DMS153 treated with DMSO at 0.1 percent for 48 hours (cell line): Measurements from ENCODE around the gene GPX2.

Experiments
- DNase-seq: peaks from one replicate; lab custom pipeline; 2025; ENCODE audit not compliant: unreplicated experiment; lab: John Stamatoyannopoulos, UW

The GPX2 gene

GRCh38 chr14:64942531-64943111 is at the start of gene GPX2:
GPX2 (minus strand) TSS chr14:64942745; CDS start chr14:64942726, 19 bp downstream.
- peak; percentile 93 for DNase-seq

DNA sequence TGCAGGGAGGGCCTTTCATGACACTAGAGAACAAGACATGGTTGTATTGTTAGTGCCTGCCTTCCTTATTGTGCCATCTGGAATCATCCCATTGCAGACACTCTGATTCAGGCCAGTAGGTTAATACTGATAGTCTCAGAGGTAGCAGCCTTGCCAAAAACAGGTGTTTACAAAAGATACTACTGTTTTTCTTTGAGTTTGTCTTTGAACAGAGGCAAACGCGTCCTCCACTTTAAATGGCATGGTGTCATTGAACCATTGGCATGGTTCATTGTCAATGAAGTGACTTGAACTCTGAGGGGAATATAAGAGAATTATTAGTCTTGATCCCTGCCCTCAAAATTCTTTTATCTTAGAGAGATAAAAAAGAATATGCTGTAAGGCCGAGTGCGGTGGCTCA is 48.4 kb upstream of the GPX2 start:
- DNase-seq: no peak

DNA sequence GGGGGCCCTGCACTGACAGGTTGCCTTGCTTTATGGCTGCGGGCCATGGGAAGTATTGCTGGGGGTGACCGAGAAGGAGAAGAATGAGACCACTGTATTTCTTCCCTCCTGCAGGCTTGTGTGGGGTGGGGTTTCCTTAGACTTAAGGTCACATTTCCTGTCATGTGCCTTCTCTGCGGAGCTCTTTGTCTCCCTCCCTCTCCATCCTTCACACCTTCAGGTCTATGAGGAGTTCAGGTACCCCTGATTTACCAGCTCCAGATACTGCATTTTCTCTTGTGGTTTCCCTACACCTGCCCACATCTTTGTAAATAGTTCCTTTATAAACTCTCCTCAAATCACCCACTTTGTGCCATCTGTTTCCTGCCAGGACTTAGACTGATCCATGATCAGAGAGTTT is 47.8 kb upstream of the GPX2 start:
- DNase-seq: no peak

GRCh38 chr14:64987438-64987767 is 44.9 kb upstream of the GPX2 start:
- no peak for DNase-seq

DNA sequence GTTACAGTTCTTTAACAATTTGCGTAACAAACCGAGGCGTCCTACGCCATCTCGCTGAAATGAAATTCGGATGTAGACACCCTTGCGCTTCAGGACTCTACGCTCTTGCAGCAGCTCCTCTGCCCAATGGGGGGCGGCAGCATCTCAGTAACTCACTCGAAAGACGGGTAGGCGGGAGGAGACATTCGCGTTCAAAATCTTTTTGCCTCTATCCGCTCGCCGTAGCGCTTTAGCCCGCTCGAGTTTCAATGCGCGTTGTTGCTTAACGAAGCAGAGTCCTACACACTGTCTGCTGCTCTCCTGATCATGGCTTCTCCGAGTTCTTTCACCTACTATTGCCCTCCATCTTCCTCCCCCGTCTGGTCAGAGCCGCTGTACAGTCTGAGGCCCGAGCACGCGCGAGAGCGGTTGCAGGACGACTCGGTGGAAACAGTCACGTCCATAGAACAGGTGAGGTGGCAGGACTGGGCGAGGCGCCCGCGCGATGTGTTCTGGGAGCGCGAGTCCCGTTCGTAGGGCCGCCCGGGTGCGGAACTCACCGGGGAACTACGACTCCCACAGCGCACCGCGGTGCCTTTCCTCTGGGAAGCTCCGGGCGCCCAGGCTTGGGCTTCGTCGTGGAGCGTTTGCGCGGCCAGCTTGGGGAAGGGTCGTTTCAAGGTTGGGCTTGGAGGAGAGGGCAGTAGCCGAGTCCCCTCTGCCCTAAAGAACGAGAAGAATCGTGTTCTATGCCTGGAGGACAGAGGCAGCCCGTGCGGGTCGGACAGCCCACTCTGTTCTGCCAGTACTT is 44.3 kb upstream of the GPX2 start, which contains the start of gene FNTB:
Gene FNTB, plus strand, starts transcription at position 248 of the 790 bp plus-strand sequence. Its CDS starts 59 bp downstream, at position 307.
- DNase-seq: peak; percentile 98

DNA sequence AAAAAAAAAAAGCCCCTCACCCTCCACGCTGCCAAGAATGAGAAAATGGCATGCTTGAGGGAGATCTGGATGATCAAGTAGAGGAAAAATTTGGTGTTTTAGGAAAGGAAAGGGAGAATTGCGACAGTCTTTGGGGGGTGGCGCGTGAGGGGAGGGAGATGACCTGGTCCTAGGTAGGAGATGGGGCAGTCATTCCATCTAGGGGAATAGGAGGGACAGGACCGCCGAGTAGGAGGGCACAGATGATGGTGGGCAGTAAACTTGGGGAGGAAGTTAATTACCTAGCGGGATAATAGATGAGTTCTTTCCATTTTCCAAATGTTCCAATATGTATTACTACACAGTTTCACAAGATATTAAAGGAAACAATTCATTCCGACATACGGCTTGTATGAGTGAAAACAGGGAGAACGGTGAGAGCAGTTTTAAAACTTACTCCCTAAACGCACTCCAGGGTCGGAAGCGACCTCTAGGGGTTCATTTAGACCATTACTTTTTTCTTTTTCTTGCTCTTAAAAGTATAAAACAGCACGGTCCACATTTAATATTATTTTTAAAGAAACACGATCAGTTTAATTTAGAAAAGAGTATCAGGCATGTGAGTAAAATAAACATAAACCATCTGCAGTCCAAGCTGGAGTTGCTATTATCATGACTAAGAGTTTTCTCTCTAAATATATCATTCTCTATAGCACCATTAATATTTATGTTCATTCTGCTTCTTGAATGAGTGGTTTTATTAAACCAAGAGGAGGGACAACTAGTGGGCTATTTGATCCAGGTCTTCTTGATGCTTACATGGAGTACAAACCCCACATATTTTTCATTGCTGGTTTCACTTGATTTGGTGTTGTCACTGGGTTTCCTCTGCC is 41.1 kb upstream of the GPX2 start:
- DNase-seq: peak; percentile 24

- DNase-seq: no peak
Measured at GRCh38 chr14:64979336-64980074, 37.0 kb upstream of the GPX2 start.

- no peak for DNase-seq
Measured at GRCh38 chr14:64974563-64974962, 32.0 kb upstream of the GPX2 start.

DNA sequence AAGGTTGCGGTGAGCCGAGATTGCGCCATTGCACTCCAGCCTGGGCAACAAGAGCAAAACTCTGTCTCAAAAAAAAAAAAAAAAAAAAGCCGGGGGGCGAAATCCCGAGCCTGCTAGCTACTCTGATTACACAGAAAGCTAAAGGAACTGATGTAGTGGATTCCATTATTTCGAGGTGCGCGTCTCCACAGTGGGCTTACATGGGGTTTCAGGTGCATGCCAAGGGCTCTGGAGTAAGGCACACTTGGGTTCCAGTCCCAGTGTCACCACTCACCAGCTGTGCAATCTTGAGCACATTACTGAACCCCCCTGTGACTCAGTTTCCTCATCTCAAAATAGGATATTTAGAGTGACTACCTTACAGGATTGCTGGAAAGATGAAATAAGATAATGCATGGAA is 31.3 kb upstream of the GPX2 start:
- DNase-seq: no peak

DNA sequence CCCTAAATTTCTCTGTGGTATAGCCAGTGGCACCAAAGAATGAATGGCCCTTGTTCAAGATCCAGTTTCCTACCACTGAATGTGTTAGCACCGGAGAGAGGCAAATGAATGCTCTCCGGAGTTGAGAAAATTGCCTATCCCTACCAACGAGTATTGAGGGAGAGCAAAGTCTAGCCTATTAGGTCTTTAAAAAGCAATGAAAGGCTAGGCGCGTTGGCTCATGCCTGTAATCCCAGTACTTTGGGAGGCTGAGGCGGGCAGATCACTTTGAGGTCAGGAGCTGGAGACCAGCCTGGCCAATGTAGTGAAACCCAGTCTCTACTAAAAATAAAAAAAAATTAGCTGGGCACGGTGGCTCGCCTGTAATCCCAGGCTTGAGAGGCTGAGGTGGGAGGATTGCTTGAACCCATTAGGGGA is 30.5 kb upstream of the GPX2 start:
- DNase-seq: no peak

DNA sequence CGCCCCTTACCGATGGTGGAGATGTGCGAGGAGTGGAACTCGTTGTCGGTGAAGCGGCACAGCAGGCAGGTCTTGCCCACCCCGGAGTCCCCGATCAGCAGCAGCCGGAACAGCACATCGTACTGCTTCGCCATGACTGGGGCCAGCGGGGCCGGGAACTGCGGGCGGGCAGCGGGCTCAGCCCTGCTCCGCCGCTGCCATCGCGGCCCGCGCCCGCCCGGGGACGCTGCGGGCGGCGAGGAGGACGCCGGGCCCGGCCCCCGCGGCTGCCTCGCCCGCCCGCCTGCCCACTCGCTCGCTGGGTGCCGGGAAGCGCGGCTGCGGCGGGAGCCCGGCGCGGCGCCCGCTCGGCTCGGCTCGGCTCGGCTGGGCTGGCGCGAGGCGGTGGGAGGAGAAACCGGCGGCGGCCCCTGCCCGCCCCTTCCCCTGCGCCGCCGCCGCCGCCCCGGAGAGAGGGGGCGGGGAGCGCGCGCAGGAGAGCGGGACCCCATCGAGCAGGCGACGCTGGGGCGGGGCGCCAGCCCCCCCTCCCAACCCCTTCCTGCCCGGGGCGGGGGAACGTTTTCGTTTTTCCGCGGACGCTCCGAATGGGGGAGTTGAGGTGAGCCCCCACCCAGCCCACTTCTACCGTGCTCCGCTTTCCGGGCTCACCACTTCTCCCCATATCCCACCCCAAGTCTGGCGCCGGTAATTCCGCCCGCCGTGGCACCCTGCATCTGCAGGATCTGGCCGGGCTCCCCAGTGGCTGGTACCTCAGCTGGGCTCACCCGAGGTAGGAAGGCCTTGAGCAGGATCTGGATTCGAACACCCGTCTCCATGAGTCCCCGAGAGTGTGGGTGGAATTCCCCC is 29.6 kb upstream of the GPX2 start, which contains the start of gene RAB15:
Gene RAB15, minus strand, starts transcription at position 394 of the 849 bp plus-strand sequence. Its CDS starts 260 bp downstream, at position 134.
- no peak for DNase-seq

- no peak for DNase-seq
Measured at GRCh38 chr14:64971491-64971942, 29.0 kb upstream of the GPX2 start.

DNA sequence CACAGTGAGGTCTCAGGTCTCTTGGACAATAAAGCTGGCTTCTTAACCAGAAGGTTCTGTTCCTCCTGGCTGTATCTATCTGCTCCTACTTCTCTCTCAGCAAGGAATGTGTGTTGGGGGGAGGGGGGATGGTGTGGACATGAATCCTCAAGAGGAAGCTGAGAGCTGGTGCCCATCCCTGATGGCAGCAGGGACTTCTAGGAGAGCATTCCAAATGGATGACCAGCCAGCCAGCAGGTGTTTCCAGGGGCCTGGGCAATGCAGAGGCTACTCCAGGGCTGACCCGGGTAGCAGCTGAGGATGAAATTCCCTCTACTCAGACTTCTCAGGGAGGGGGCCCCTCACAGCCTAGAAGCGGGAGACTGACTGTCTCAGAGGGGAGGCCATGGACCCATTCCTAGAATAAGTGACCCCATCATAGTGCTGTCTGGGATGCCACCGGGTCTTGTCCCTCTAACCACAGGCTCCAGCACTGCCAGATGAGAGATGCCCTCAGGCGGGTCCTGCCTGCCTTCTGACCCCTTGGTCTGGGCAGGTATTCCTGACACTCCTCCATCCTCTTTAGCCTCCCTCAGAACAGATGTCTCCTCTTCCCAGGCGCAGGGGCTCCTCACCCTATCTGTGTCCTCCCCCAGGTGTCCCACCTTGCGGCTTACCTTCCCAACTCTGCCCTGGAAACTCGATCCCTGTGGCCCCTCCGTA is 28.4 kb upstream of the GPX2 start:
- DNase-seq: no peak

DNA sequence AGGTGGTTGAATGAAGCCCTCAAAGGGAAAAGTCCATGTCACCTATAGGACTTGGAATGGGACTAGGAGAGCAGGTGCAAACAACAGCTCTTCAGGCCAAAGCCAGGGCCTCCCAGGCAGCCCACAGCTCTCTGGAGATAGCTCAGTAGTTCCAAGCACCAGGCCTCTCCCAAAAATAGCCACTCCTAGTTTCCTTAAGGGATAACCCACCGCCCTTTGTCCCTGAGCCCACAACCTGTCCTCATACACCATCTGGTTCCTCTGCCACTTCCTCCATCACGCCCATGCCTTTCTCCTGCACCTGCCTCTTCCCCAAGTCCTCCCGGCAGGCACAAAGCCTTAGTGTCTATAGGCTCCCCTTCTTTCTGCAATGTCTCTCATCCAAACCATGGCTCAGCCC is 27.5 kb upstream of the GPX2 start:
- DNase-seq: no peak

DNA sequence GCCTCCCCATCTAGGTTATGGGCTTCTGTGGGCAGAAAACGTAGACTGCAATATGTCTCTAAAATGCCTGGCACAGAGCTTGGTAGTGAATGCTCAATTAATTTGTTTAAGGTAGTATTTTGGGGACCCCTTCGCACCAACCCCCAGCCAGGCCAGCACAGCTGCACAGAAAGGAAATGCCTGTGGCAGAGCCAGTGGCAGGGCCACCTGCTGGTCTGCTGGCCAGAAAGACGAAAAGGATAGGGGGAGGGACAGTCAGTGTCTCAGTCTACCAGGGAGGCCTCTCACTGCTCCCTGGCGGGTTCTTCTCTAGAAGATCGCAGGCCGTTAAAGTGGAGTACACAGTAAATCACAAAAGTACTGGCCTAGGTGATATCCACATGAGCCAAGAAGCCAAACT is 26.1 kb upstream of the GPX2 start:
- DNase-seq: no peak

- no peak for DNase-seq
Measured at GRCh38 chr14:64968167-64968566, 25.6 kb upstream of the GPX2 start.

- DNase-seq: no peak
Measured at GRCh38 chr14:64966976-64967375, 24.4 kb upstream of the GPX2 start.

DNA sequence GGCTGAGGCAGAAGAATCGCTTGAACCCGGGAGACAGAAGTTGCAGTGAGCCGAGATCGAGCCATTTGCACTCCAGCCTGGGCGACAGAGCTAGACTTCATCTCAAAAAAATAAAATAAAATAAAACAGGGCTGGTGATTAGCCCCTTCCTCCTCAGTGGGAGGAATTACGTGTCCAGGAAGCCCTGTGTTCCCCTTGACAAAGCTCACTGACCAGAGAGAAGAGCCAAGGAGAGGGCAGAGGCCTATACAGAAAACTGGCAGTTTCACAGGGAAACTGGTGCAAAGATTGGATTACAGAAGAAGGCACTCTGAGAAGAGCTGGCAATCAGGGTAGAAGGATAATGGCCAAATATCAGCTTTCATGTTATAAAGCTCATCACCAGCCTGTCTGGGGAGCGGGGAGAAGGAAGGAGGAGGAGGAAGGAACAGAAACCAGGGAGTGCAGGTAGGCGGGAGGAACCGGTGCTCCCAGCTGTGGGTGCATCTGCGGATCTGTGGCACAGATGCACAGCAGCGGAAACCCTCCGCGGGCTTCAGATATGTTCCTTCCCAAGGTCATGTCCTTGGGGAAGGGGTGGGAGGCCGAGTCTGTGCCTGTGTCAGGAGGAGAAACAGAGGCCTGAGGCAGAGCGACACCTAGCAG is 22.9 kb upstream of the GPX2 start:
- DNase-seq: no peak

DNA sequence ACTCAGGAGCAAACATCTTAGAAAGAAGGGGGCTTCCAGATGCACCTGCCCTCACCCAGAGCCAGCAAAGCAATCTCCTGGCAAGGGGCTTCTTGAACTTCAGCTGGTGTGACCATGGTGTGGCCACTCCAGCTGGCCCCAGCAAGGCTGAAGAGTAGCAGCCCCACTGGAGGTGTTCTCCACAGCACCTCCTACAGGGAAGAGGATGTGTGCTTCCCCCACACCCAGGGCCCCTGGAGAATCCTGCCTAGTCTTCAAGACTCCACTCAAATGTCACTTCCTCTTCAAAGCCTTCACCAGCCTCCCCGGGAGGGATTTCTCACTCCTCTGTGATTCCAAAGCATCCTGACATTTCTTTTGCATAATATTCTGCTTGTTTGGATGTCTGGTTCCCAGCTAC is 21.1 kb upstream of the GPX2 start:
- no peak for DNase-seq
